Activated CD8-positive, alpha-beta memory T cell treated with anti-CD3 and anti-CD28 coated beads, Interleukin-2, amount 10 ng/mL, durations not matched to agents 7 days and 5 days (primary cell): ENCODE measurements around the gene PPP1R14C. TPM values are rescaled to one million over a fixed set of nuclear protein-coding genes. Genes with fewer than 3 reads are reported as not detected.

ENCODE experiments used
- ATAC-seq: fragments of 150-1000 bp; cut with Tn5 transposase; one replicate; pipeline ENCODE4 v1.10.0; 2021; ENCODE audit warnings: moderate library complexity
- CTCF ChIA-PET: fragments of 350-600 bp; sonication (Branson Sonifier 250); formaldehyde crosslinking; loops from one replicate; lab custom pipeline; 2021; ENCODE audit warnings: antibody characterized with exemption; lab: Charles Lee
- DNase-seq: peaks from one replicate; pipeline ENCODE4 v3.0.0-alpha.2; 2020
- H3K27ac Mint-ChIP-seq: one replicate; pipeline ENCODE4 v1.8.0; 2021; ENCODE audit warnings: mild to moderate bottlenecking, mixed read lengths
- H3K27me3 Mint-ChIP-seq: one replicate; pipeline ENCODE4 v1.8.0; 2021; ENCODE audit warnings: mixed read lengths
- H3K36me3 Mint-ChIP-seq: one replicate; pipeline ENCODE4 v1.8.0; 2021; ENCODE audit warnings: mild to moderate bottlenecking, mixed read lengths
- H3K4me1 Mint-ChIP-seq: one replicate; pipeline ENCODE4 v1.8.0; 2021; ENCODE audit warnings: mixed read lengths
- H3K4me3 Mint-ChIP-seq: one replicate; pipeline ENCODE4 v1.8.0; 2021; ENCODE audit warnings: mild to moderate bottlenecking, moderate library complexity, mixed read lengths
- H3K9me3 Mint-ChIP-seq: one replicate; pipeline ENCODE4 v1.8.0; 2022; ENCODE audit warnings: low read depth, mixed read lengths
- total RNA-seq, 2 experiments: library from RNA; stranded (reverse); gene quantifications; one replicate each; pipeline ENCODE4 v1.2.3, GENCODE V29; 2021

The PPP1R14C gene
- total RNA-seq, 2 experiments from 2014 or later = 0.09 TPM; not detected in 1

- no peak for ATAC-seq
- CTCF ChIA-PET = no interaction called here
- no peak overlapping the region for H3K27ac Mint-ChIP-seq
- H3K9me3 Mint-ChIP-seq = peaks cover 9% of the 10 kb centered on the region
- no peak for DNase-seq
- H3K36me3 Mint-ChIP-seq = peaks cover 8% of the 10 kb centered on the region
- peaks cover 14% of the 10 kb centered on the region for H3K27me3 Mint-ChIP-seq
- H3K4me1 Mint-ChIP-seq = peaks cover 21% of the 10 kb centered on the region
- H3K4me3 Mint-ChIP-seq = no peak overlapping the region
Measured at GRCh38 chr6:150266309-150266708, 123.5 kb downstream of the PPP1R14C start.

- Mint-ChIP-seq H3K36me3 (peaks cover 8% of the 10 kb centered on the region), H3K9me3 (peaks cover 9% of the 10 kb centered on the region), H3K27me3 (peaks cover 17% of the 10 kb centered on the region), H3K4me3 (no peak overlapping the region), H3K4me1 (peaks cover 19% of the 10 kb centered on the region), H3K27ac (no peak overlapping the region)
- no peak for DNase-seq
- CTCF ChIA-PET = no interaction called here
- no peak for ATAC-seq
Measured at GRCh38 chr6:150266963-150267685, 124.3 kb downstream of the PPP1R14C start.

GRCh38 chr6:150267686-150268561 is 125.1 kb downstream of the PPP1R14C start:
- no peak for DNase-seq
- Mint-ChIP-seq H3K27me3 (peaks cover 18% of the 10 kb centered on the region), H3K9me3 (peaks cover 6% of the 10 kb centered on the region), H3K4me3 (no peak overlapping the region), H3K36me3 (peaks cover 5% of the 10 kb centered on the region), H3K27ac (no peak overlapping the region), H3K4me1 (peaks cover 17% of the 10 kb centered on the region)
- CTCF ChIA-PET = interaction anchor here (1.4 kb wide), 1 partner anchor 67 kb away, joined by 3 read pairs; no protein-coding TSS in a partner anchor
- ATAC-seq = no peak

GRCh38 chr6:150269130-150269856 is 126.4 kb downstream of the PPP1R14C start:
- Mint-ChIP-seq H3K36me3 (peaks cover 4% of the 10 kb centered on the region), H3K9me3 (peaks cover 3% of the 10 kb centered on the region), H3K27me3 (peaks cover 25% of the 10 kb centered on the region), H3K4me1 (peaks cover 18% of the 10 kb centered on the region), H3K27ac (no peak overlapping the region), H3K4me3 (no peak overlapping the region)
- DNase-seq = no peak
- CTCF ChIA-PET = interaction anchor here (1.4 kb wide), 1 partner anchor 65 kb away, joined by 3 read pairs; no protein-coding TSS in a partner anchor
- no peak for ATAC-seq

- CTCF ChIA-PET = no interaction called here
- peaks cover 25% of the 10 kb centered on the region for H3K27me3 Mint-ChIP-seq
- no peak overlapping the region for H3K4me3 Mint-ChIP-seq
- H3K4me1 Mint-ChIP-seq = peaks cover 13% of the 10 kb centered on the region
- DNase-seq (no peak), ATAC-seq (no peak)
- peaks cover 2% of the 10 kb centered on the region for H3K36me3 Mint-ChIP-seq
- H3K27ac Mint-ChIP-seq = no peak overlapping the region
- no peaks in the 10 kb centered on the region for H3K9me3 Mint-ChIP-seq
Measured at GRCh38 chr6:150269857-150270223, 127.0 kb downstream of the PPP1R14C start.

- ATAC-seq (no peak), DNase-seq (no peak)
- CTCF ChIA-PET = interaction anchor here (1.4 kb wide), 1 partner anchor 147 kb away, joined by 3 read pairs; no protein-coding TSS in a partner anchor
- H3K4me1 Mint-ChIP-seq = peaks cover 10% of the 10 kb centered on the region
- H3K27ac Mint-ChIP-seq = no peak overlapping the region
- no peaks in the 10 kb centered on the region for H3K9me3 Mint-ChIP-seq
- no peak overlapping the region for H3K4me3 Mint-ChIP-seq
- H3K36me3 Mint-ChIP-seq = peaks cover 2% of the 10 kb centered on the region
- H3K27me3 Mint-ChIP-seq = peaks cover 31% of the 10 kb centered on the region
Measured at GRCh38 chr6:150270330-150271052, 127.6 kb downstream of the PPP1R14C start.

- Mint-ChIP-seq H3K9me3 (no peaks in the 10 kb centered on the region), H3K27me3 (peaks cover 34% of the 10 kb centered on the region), H3K36me3 (peaks cover 2% of the 10 kb centered on the region), H3K27ac (no peak overlapping the region), H3K4me3 (no peak overlapping the region), H3K4me1 (peaks cover 10% of the 10 kb centered on the region)
- DNase-seq (no peak), ATAC-seq (no peak)
- CTCF ChIA-PET = interaction anchor here (1.4 kb wide), 1 partner anchor 147 kb away, joined by 3 read pairs; no protein-coding TSS in a partner anchor
Measured at GRCh38 chr6:150271172-150271500, 128.3 kb downstream of the PPP1R14C start.

- ATAC-seq (no peak), DNase-seq (no peak)
- CTCF ChIA-PET = interaction anchor here (1.2 to 1.4 kb wide), 2 partner anchors 19 to 146 kb away, joined by 3 read pairs; no protein-coding TSS in a partner anchor
- no peak overlapping the region for H3K4me3 Mint-ChIP-seq
- no peak overlapping the region for H3K27ac Mint-ChIP-seq
- H3K36me3 Mint-ChIP-seq = peaks cover 2% of the 10 kb centered on the region
- H3K27me3 Mint-ChIP-seq = peaks cover 40% of the 10 kb centered on the region
- H3K9me3 Mint-ChIP-seq = no peaks in the 10 kb centered on the region
- peaks cover 10% of the 10 kb centered on the region for H3K4me1 Mint-ChIP-seq
Measured at GRCh38 chr6:150271501-150272263, 128.8 kb downstream of the PPP1R14C start.

GRCh38 chr6:150272264-150272975 is 129.6 kb downstream of the PPP1R14C start:
- CTCF ChIA-PET = interaction anchor here (1.2 to 1.4 kb wide), 2 partner anchors 20 to 145 kb away, joined by 3 read pairs; no protein-coding TSS in a partner anchor

GRCh38 chr6:150272976-150273315 is 130.1 kb downstream of the PPP1R14C start:
- H3K27me3 Mint-ChIP-seq = peaks cover 52% of the 10 kb centered on the region
- H3K27ac Mint-ChIP-seq = no peak overlapping the region
- no peak for DNase-seq
- H3K36me3 Mint-ChIP-seq = no peaks in the 10 kb centered on the region
- peaks cover 10% of the 10 kb centered on the region for H3K4me1 Mint-ChIP-seq
- H3K4me3 Mint-ChIP-seq = no peak overlapping the region
- CTCF ChIA-PET = interaction anchor here (1.2 kb wide), 1 partner anchor 20 kb away, joined by 3 read pairs; no protein-coding TSS in a partner anchor
- no peak for ATAC-seq
- no peaks in the 10 kb centered on the region for H3K9me3 Mint-ChIP-seq

More at GRCh38 chr6:150272264-150272975, 129.6 kb downstream of the PPP1R14C start:
- Mint-ChIP-seq H3K27ac (no peak overlapping the region), H3K27me3 (peaks cover 47% of the 10 kb centered on the region), H3K36me3 (no peaks in the 10 kb centered on the region), H3K4me3 (no peak overlapping the region), H3K4me1 (peaks cover 10% of the 10 kb centered on the region), H3K9me3 (no peaks in the 10 kb centered on the region)
- ATAC-seq = no peak
- no peak for DNase-seq

- Mint-ChIP-seq H3K36me3 (no peaks in the 10 kb centered on the region), H3K4me1 (peaks cover 10% of the 10 kb centered on the region), H3K27me3 (peaks cover 55% of the 10 kb centered on the region), H3K9me3 (no peaks in the 10 kb centered on the region), H3K4me3 (no peak overlapping the region), H3K27ac (peak overlapping the region; percentile 47)
- ATAC-seq (no peak), DNase-seq (peak; percentile 49)
- CTCF ChIA-PET = no interaction called here
Measured at GRCh38 chr6:150273457-150274309, 130.8 kb downstream of the PPP1R14C start.
